ENCODE data around the gene HTN3.
"Not testable (repeated sequence)": the region's sequence is repeated elsewhere in the genome, so short reads cannot be mapped to it uniquely, and the experiment has no call there.

HTN3 gene

DNA sequence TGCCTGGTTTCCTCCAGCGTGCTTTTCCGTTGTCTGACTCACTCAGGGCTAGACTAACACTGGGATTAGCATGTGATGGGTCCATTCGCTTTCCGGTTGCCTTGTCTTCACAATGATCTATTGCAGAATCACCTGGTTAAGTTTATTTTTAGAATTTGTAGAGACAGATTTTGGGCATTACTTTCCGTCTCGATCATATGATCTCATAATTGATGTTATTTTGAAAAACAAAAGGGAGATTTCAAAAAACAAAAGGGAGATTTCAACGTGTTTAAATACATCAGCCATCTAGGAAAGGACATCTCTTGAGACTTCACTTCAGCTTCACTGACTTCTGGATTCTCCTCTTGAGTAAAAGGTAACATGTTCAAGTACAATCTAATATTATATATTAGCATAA lies at the start of gene HTN3:
HTN3 (plus strand) TSS at position 301 of the 400 bp plus-strand sequence. CDS start 2,282 bp downstream, outside the sequence.
- DNase-seq: not testable (repeated sequence)

DNA sequence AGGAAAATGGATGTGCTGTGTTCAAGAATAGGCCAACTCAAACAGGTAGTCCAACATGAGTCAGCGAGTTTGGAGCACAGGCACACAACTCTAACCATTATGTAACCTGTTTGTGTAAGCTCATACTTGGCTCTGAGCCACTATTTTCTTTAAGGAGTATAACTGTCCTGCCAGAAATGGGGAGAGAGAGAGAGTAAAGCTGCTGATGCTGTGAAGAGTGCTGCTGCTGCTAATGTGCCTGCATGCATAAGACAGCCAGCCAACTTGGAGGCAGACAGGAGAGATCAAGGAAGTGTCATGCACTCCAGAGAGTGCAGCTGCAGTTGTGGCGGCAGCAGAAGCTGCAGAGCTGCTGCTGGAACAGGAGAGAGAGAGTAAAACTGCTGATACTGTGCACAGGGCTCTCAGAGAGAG lies 44.2 kb upstream of the HTN3 start:
- peak; percentile 15 to 51 (median 21) for DNase-seq

DNA sequence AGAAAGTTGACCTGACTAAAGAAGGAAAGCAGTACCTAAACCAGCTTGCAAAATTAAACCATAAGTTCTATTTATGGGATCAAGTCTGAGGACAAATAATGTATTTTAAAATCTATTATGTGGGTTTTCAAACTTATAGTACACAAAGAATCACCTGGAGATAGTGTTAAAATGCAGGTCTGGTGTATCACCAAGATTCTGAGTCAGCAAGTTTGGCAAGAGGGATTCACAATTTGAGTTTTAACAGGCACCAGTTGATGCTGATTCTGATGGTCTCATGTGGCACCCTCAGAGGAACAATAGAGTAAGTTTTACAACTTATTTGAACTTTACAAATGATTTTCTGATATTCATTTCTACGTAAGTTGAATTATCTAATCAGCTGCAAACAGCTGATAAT lies 41.6 kb upstream of the HTN3 start:
- DNase-seq: no peak

DNA sequence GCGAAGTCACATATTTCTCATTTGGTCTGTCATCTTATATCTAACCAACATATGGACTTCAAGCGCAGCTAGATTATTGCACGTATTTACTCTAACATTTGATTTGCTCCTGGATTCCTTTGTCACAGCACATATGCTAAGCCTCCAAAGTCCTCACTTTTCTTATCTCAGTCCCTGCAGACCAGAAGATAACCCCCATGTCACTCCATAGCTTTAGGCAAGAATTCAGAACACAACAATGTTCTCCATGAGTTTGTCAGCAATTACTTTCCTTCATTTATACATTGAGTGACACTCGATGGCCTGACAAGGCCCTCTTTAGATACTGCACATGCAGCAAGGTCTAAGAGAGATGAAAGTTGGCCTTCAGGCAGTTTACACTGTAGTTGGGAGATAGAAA lies 37.2 kb upstream of the HTN3 start:
- DNase-seq: no peak

DNA sequence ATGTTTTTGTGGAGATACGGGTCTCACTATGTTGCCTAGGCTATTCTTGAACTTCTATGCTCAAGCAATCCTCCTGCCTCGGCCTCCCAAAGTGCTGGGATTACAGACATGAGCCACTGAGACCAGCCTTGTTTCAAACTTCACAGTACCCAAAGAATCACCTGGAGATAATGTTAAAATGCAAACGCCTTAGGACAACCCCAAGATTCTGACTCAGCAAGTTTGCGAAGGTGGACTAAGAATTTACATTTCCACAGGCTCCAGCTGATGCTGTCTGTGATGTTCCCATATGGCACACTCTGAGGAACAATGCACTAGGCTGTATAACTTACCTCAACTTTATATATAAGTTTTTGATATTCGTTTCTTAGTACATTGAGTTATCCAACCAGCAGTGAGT lies 33.5 kb upstream of the HTN3 start:
- no peak for DNase-seq

DNA sequence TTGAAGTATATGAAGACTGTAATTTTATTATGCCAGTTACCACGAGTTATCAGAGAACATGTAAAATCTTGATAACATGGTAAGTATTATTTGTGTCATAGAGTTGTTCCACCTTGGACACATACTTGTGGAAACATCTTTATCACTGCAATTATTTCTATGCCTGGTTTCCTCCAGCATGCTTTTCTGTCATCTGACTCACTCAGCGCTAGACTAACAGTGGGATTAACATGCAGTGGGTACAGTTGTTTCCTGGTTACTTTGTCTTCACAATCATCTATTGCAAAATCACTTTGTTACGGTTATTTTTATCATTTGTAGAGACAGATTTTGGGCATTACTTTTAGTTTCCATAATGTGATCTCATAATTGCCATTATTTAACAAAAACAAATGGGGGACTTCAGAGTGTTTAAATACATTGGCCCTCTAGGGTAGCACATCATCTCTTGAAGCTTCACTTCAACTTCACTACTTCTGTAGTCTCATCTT lies 32.7 kb upstream of the HTN3 start, which contains the start of gene STATH:
STATH (plus strand) TSS at position 441 of the 491 bp plus-strand sequence. CDS start 2,472 bp downstream, outside the sequence.
- no peak for DNase-seq

DNA sequence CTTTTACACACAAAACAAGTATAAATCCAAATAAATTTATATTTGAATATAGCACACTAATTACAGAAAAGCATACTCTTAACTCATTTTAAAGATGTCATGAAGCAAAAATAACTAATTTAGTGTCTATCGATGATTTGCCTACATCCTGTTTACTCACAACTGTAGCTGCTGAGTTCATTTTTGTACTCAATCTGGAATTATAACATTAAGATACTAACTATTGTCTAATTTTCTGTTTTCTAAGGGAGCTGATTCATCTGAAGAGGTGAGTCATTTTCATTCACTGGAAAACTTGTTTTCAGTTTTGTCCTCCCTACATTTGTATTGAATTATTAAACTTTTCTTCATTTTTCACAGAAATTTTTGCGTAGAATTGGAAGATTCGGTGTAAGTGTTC lies 28.8 kb upstream of the HTN3 start:
- DNase-seq: no peak

DNA sequence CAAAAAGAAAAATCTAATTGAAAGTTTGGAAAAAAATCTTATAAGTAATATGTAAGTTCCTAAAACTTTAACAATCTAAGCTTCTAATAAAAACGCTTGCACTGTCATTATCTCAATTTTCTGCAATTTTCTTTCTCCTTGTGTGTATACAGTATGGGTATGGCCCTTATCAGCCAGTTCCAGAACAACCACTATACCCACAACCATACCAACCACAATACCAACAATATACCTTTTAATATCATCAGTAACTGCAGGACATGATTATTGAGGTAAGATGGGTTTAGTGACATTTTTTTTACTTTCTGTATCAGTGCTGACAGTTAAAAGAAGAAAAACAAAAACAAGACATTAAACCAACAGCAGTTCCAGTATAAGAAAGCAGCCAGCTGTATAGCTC lies 27.5 kb upstream of the HTN3 start:
- DNase-seq: no peak

DNA sequence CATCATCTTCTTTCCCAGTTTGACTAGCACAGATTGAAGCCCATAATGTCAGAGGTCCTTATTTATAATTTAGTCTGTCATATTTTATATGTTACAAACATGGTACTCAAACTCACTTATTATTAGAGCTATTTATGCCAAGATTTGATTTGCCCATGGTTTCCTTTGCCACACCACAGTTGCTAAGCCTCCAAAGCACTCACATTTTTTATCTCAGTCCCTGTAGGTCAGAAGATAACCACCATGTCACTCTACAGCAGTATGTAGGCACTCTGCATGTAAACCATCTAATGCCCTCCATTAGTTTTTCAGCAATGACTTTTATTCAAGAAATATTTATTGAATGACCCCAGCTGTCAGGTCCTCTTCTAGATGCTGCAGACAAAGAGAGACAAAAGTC lies 25.8 kb upstream of the HTN3 start:
- peak in 2 of 3 experiments; percentile 2 to 53 for DNase-seq

DNA sequence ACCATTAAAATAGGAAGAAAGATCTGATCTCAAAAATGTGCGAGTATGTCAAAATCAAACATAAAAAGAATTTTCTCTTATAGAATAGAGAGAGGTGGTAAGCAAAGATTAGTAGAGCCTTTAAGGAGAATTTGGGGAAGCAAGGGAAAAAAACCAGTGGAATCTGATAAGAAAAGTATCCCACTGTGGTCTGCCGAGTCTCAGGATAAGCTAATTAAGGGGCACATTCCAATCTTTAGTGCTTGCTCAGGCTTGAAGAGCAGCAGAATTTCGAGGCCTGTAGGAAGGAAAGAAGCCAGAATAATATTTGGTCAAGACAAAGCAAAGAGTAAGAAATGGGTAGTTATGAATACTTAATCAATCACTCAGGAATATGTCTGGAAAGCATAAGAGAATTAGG lies 19.5 kb upstream of the HTN3 start:
- no peak for DNase-seq

DNA sequence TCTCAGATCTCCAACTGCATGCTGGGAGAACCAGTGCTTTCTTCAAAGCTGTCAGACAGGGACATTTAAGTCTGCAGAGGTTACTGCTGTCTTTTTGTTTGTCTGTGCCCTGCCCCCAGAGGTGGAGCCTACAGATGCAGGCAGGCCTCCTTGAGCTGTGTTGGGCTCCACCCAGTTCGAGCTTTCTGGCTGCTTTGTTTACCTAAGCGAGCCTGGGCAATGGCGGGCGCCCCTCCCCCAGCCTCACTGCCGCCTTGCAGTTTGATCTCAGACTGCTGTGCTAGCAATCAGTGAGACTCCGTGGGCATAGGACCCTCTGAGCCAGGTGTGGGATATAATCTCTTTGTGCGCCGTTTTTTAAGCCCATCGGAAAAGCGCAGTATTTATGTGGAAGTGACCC lies 9.3 kb upstream of the HTN3 start:
- DNase-seq: not testable (repeated sequence)

DNA sequence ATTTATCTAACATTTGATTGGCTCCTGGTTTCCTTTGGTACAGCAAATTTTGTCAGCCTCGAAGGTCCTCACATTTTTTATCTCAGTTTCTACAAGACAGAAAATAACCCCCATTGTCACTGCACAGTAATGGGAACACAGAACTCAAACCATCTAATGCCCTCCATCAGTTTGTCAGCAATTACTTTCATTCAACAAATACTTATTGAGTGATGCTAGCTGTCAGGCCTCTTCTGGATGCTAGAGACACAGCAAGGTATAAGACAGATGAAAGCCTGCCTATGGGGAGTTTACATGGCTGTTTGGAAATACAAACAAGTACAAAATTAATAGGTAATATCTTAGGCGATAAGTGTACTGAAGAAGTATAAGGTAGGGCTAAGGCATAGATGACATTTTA lies 5.0 kb upstream of the HTN3 start:
- DNase-seq: no peak

DNA sequence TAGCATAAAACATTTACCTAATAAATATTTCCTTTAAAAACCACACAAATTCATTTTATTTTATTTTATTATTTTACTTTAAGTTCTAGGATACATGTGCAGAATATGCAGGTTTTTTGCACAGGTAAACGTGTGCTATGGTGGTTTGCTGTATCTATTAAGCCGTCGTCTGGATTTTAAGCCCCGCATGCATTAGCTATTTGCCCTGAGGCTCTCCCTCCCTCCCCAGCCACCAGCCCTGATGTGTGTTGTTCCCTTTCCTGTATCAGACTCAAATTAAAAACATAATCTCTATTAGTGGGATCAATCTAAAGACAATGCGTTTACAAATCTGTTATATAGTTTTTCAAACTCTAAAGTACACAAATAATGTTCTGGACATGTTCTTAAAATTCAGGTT lies 1.2 kb upstream of the HTN3 start:
- DNase-seq: peak in 1 of 3 experiments; percentile 2

DNA sequence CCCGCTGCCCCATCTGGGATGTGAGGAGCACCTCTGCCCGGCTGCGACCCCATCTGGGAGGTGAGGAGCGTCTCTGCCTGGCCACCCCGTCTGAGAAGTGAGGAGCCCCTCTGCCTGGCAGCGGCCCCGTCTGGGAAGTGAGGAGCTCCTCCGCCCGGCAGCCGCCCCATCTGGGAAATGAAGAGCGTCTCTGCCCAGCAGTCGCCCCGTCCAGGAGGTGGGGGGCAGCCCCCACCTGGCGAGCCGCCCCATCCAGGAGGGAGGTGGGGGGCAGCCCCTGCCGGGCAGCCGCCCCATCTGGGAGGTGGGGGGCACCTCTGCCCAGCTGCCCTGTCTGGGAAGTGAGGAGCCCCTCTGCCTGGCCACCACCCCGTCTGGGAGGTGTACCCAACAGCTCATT lies 9.3 kb downstream of the HTN3 start:
- DNase-seq: not testable (repeated sequence)

DNA sequence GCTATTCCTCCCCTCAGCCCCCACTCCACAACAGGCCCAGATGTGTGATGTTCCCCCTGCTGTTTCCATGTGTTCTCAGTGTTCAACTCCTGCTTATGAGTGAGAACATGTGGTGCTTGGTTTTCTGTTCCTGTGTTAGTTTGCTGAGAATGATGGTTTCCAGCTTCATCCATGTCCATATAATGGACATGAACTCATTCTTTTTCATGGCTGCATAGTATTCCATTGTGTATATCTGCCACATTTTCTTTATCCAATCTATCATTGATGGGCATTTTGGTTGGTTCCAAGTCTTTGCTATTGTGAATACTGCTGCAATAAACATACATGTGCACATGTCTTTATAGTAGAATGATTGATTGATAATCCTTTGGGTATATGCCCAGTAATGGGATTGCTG lies 11.7 kb downstream of the HTN3 start:
- not testable (repeated sequence) for DNase-seq

DNA sequence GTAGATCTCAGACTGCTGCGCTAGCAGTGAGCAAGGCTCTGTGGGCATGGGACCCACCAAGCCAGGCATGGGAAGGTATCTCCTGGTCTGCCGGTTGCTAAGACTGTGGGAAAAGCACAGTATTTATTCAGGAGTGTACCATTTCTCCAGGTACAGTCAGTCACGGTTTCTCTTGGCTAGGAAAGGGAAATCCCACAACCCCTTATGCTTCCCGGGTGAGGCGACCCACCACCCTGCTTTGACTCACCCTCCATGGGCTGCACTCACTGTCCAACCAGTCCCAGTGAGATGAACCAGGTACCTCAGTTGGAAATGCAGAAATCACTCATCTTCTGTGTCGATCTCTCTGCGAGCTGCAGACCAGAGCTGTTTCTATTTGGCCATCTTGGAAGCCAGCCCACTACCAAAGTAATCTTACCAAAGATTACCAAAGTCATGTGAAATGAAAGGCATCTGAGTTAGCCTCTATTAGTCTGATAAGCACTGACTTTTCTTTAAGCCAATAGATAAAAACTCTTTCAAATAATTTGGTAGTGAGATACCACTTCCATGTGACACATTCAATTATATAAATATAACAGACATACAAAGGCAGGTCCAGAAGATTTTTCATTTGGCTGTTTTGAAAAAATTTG lies 13.5 kb downstream of the HTN3 start:
- DNase-seq: no peak

DNA sequence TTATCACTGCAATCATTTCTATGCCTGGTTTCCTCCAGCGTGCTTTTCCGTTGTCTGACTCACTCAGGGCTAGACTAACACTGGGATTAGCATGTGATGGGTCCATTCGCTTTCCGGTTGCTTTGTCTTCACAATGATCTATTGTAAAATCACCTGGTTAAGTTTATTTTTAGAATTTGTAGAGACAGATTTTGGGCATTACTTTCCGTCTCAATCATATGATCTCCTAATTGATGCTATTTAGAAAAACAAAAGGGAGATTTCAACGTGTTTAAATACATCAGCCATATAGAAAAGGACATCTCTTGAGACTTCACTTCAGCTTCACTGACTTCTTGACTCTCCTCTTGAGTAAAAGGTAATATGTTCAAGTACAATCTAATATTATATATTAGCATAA lies 21.9 kb downstream of the HTN3 start, which contains the start of gene HTN1:
HTN1 (plus strand) TSS at position 301 of the 400 bp plus-strand sequence. CDS start 2,639 bp downstream, outside the sequence.
- DNase-seq: not testable (repeated sequence)

DNA sequence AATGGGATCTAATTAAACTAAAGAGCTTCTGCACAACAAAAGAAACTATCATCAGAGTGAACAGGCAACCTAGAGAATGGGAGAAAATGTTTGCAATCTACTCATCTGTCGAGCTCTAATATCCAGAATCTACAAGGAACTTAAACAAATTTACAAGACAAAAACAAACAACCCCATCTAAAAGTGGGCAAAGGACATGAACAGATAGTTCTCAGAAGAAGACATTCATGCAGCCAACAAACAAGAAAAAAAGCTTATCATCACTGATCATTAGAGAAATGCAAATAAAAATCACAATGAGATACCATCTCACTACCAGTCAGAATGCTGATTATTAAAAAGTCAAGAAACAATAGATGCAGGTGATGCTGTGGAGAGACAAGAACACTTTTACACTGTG lies 28.3 kb downstream of the HTN3 start:
- not testable (repeated sequence) for DNase-seq

DNA sequence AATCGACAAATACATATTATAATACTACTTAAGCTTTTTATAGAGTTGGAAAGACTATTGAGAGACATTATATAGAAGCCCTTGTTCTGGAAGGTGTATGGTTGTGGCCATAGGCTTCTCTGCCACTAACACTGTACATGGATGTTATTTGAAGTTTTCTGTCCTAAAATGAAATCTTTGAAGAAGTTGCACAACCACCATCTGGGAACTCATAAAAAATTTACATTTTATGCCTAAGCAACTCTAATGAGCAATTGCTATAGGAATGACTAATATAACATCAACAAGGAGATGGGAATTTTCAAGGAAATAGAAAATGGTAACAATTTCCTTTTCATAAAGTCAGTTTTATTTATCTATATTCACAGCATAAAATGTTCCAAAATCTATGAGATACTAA lies 29.4 kb downstream of the HTN3 start:
- DNase-seq: no peak

DNA sequence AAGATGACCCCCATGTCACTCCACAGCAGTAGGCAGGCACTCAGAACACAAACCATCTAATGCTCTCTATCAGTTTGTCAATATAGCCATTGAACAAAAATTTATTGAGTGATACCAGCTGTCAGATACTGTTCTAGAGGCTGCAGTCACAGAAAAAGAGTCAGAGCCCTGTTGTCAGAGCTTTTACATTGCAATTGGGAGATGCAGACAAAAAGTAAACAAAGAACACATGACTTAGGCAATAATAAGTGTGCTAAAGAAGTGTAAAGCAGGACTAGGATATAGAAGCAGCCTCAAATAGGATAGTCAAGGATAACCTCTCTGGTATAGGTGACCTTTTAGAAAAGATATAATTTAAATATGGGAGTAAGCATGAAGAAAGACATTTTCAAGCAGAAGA lies 30.9 kb downstream of the HTN3 start:
- peak in 1 of 3 experiments; percentile 12 for DNase-seq

DNA sequence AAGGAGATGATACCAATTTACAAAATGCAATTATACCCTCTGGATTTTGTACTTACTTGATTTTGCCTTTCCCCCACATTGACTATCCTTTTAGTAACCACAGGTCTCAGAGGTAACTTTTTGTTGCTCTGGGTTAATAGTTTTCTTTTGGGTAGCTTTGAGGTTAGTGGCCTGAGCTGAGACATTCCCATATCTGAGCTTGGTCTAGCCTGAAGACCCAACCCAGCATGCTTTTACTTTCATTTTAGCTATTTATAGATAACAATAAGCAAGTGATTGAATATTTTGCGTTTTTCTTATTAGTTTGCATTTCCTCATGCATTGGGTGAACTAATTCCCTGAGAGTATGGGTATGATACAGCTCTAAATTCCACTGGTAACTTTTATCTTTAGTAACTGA lies 33.7 kb downstream of the HTN3 start:
- DNase-seq: no peak

DNA sequence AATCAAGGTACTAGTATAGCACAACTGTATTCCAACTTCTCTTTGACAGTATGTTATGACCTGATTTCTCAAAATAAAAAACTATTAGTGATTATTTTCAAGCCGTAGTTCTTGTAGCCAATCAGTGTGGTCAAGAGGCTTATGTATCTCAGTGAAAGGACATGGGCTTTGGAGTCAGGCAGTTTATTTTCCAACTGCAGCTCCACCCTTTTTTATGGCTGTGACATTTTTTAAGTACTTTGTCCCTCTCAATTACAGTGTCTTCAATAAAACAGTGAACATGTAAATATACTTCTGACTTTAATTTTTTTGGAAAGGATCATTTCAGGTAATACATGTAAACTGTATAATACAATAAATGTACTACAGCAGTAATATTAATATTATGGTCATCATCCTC lies 51.9 kb downstream of the HTN3 start:
- DNase-seq: no peak

Data from NCI-H1417 (cell line).